H1 (cell line): Measurements from ENCODE around the gene GALNT12. TPM values are rescaled to one million over a fixed set of nuclear protein-coding genes. Genes with fewer than 3 reads are reported as not detected.

Experiments
- CTCF ChIA-PET: fragments of 300-600 bp; sonication (Branson Sonifier 250); formaldehyde crosslinking; loops from one replicate; lab custom pipeline; 2021; ENCODE audit not compliant: partially characterized antibody; lab: Charles Lee
- POLR2A ChIA-PET: fragments of 300-600 bp; sonication (Branson Sonifier 250); formaldehyde crosslinking; loops from one replicate; lab custom pipeline; 2021; ENCODE audit warnings: inconsistent platforms; ENCODE audit not compliant: partially characterized antibody; lab: Charles Lee
- DNase-seq, 2 experiments: peaks; one replicate each; pipeline versions ENCODE4 v3.0.0 to v3.0.0-alpha.2; 2010 to 2022; ENCODE audit warnings: low spot score in 2 of 2, low read depth in 1 of 2, mixed read lengths in 1 of 2
- FAIRE-seq: peaks from 2 replicates; lab custom pipeline; 2011; peaks lifted over from hg19 to GRCh38; lab: Jason Lieb, UNC
- H2AFZ ChIP-seq: 2 replicates; pipeline ENCODE4 v1.8.1; 2012; ENCODE audit warnings: low read length, inconsistent platforms
- H2AK5ac ChIP-seq: 2 replicates; pipeline ENCODE4 v1.6.1; 2013; ENCODE audit warnings: low read depth, low read length
- H2BK120ac ChIP-seq: replicated peaks from 2 replicates; pipeline ENCODE3; 2013; ENCODE audit warnings: low read depth, low read length, inconsistent platforms
- H2BK12ac ChIP-seq: 2 replicates; pipeline ENCODE4 v1.6.1; 2013; ENCODE audit warnings: low read depth, low read length
- H2BK15ac ChIP-seq: 2 replicates; pipeline ENCODE4 v1.6.1; 2013; ENCODE audit warnings: low read length
- H2BK20ac ChIP-seq: 2 replicates; pipeline ENCODE4 v1.6.1; 2013; ENCODE audit warnings: low read length
- H2BK5ac ChIP-seq: 2 replicates; pipeline ENCODE4 v1.6.1; 2013; ENCODE audit warnings: low read depth, low read length
- H3K14ac ChIP-seq: 2 replicates; pipeline ENCODE4 v1.6.1; 2013; ENCODE audit warnings: inconsistent platforms; ENCODE audit not compliant: insufficient read length
- H3K18ac ChIP-seq: 2 replicates; pipeline ENCODE4 v1.6.1; 2013; ENCODE audit warnings: low read length; ENCODE audit errors: extremely low read depth
- H3K23ac ChIP-seq: 2 replicates; pipeline ENCODE4 v1.6.1; 2013; ENCODE audit warnings: inconsistent platforms; ENCODE audit not compliant: insufficient read length
- H3K23me2 ChIP-seq: 2 replicates; pipeline ENCODE4 v1.6.1; 2013; ENCODE audit warnings: low read depth, low read length
- H3K27ac ChIP-seq: 2 replicates; pipeline ENCODE4 v1.6.1; 2011; ENCODE audit warnings: low read depth, low read length, inconsistent platforms
- H3K27me3 ChIP-seq, 4 experiments: replicated peaks in 1 of 4; 1 replicate in 1 of 4; 2 replicates in 3 of 4; pipeline versions ENCODE4 v1.6.1 to v1.8.1; 2011 to 2013; ENCODE audit warnings: low read length in 3 of 4, mild to moderate bottlenecking in 3 of 4, inconsistent platforms in 2 of 4, mixed read lengths in 2 of 4, moderate library complexity in 1 of 4; ENCODE audit not compliant: control insufficient read depth in 3 of 4, insufficient read depth in 3 of 4; ENCODE audit errors: extremely low read depth in 1 of 4
- H3K36me3 ChIP-seq, 4 experiments: 2 replicates each; pipeline versions ENCODE4 v1.6.1 to v1.8.1; 2011 to 2013; ENCODE audit warnings: mild to moderate bottlenecking in 4 of 4, low read length in 3 of 4, moderate library complexity in 2 of 4, control low read depth in 1 of 4, inconsistent platforms in 1 of 4; ENCODE audit not compliant: insufficient read depth in 4 of 4, control insufficient read depth in 2 of 4
- H3K4ac ChIP-seq: replicated peaks from 2 replicates; pipeline ENCODE3; 2013; ENCODE audit warnings: low read length, low read depth, mixed read lengths, inconsistent platforms; ENCODE audit not compliant: insufficient read length
- H3K4me1 ChIP-seq, 4 experiments: replicated peaks in 1 of 4; 1 replicate in 1 of 4; 2 replicates in 3 of 4; pipeline versions ENCODE4 v1.6.1 to v1.8.1; 2011 to 2013; ENCODE audit warnings: low read length in 3 of 4, inconsistent platforms in 2 of 4, mixed read lengths in 1 of 4; ENCODE audit not compliant: insufficient read depth in 4 of 4, control insufficient read depth in 3 of 4
- H3K4me2 ChIP-seq, 2 experiments: 2 replicates each; pipeline versions ENCODE4 v1.6.1 to v1.8.1; 2011 to 2013; ENCODE audit warnings: low read depth in 2 of 2, low read length in 2 of 2, control low read depth in 1 of 2, inconsistent platforms in 1 of 2, mild to moderate bottlenecking in 1 of 2; ENCODE audit not compliant: insufficient read depth in 1 of 2
- H3K4me3 ChIP-seq, 4 experiments: fragments of 200-600, 300-600 bp in 1 of 4; sonication (generic), shearing (Covaris generic), sonication (Bioruptor Twin) in 1 of 4; 2 replicates each; pipeline versions ENCODE4 v1.5.1 to v1.8.1; 2011 to 2016; ENCODE audit warnings: low read length in 4 of 4, low read depth in 3 of 4, control low read depth in 2 of 4, inconsistent platforms in 2 of 4, mild to moderate bottlenecking in 2 of 4, mixed read lengths in 1 of 4, moderate library complexity in 1 of 4; ENCODE audit not compliant: insufficient read depth in 2 of 4; ENCODE audit errors: extremely low read depth in 1 of 4
- H3K56ac ChIP-seq: replicated peaks from 2 replicates; pipeline ENCODE3; 2013; ENCODE audit warnings: low read depth, mild to moderate bottlenecking, mixed read lengths, low read length, inconsistent platforms; ENCODE audit not compliant: insufficient read length
- H3K79me1 ChIP-seq: 2 replicates; pipeline ENCODE4 v1.6.1; 2013; ENCODE audit warnings: low read depth, low read length, control low read depth
- H3K79me2 ChIP-seq, 2 experiments: 2 replicates each; pipeline versions ENCODE4 v1.6.1 to v1.8.1; 2012 to 2013; ENCODE audit warnings: low read length in 2 of 2, mild to moderate bottlenecking in 2 of 2, inconsistent platforms in 1 of 2; ENCODE audit not compliant: insufficient read depth in 2 of 2, control insufficient read depth in 1 of 2
- H3K9ac ChIP-seq, 4 experiments: replicated peaks in 1 of 4; 1 replicate in 1 of 4; 2 replicates in 3 of 4; pipeline versions ENCODE4 v1.6.1 to v1.8.1; 2011 to 2013; ENCODE audit warnings: low read depth in 3 of 4, low read length in 3 of 4, control low read depth in 2 of 4, mild to moderate bottlenecking in 2 of 4, moderate library complexity in 2 of 4, inconsistent platforms in 1 of 4; ENCODE audit errors: extremely low read depth in 1 of 4
- H3K9me3 ChIP-seq, 2 experiments: 2 replicates each; pipeline versions ENCODE4 v1.6.1 to v1.8.1; 2012 to 2013; ENCODE audit warnings: mild to moderate bottlenecking in 2 of 2, moderate library complexity in 2 of 2, control low read depth in 1 of 2, inconsistent platforms in 1 of 2, low read depth in 1 of 2, low read length in 1 of 2, mixed read lengths in 1 of 2; ENCODE audit not compliant: insufficient read depth in 2 of 2
- H4K20me1 ChIP-seq, 2 experiments: replicated peaks in 1 of 2; 2 replicates each; pipeline versions ENCODE3 to v1.8.1; 2011 to 2013; ENCODE audit warnings: inconsistent platforms in 2 of 2, low read length in 2 of 2, mild to moderate bottlenecking in 1 of 2; ENCODE audit not compliant: insufficient read depth in 2 of 2, control insufficient read depth in 1 of 2
- H4K5ac ChIP-seq: 2 replicates; pipeline ENCODE4 v1.6.1; 2013; ENCODE audit warnings: low read length, low read depth, mixed read lengths, inconsistent platforms; ENCODE audit not compliant: insufficient read length
- H4K8ac ChIP-seq: 2 replicates; pipeline ENCODE4 v1.8.0; 2013; ENCODE audit warnings: mild to moderate bottlenecking, moderate library complexity, low read length, inconsistent platforms; ENCODE audit not compliant: insufficient read depth; ENCODE audit errors: extremely low read depth
- H4K91ac ChIP-seq: replicated peaks from 2 replicates; pipeline ENCODE3; 2013; ENCODE audit warnings: low read length, mixed read lengths, inconsistent platforms; ENCODE audit not compliant: insufficient read length
- BRCA1 ChIP-seq: IDR thresholded peaks from 2 replicates; pipeline ENCODE4 v1.6.1; 2012; ENCODE audit warnings: low read depth, low read length, improper control_type of control experiment
- CHD2 ChIP-seq: IDR thresholded peaks from 2 replicates; pipeline ENCODE4 v1.6.1; 2012; ENCODE audit warnings: low read length, improper control_type of control experiment
- EZH2 ChIP-seq: fragments of 200-600 bp; sonication (generic); IDR thresholded peaks from 2 replicates; pipeline ENCODE4 v1.7.1; 2012; ENCODE audit warnings: low read depth, mild to moderate bottlenecking, moderate library complexity, low read length, inconsistent platforms; ENCODE audit not compliant: severe bottlenecking
- GTF2F1 ChIP-seq: IDR thresholded peaks from 2 replicates; pipeline ENCODE4 v1.6.1; 2012; ENCODE audit warnings: low read depth, low read length, improper control_type of control experiment, borderline replicate concordance
- HDAC2 ChIP-seq, 2 experiments: fragments of 300-600 bp in 1 of 2; sonication (generic) in 1 of 2; IDR thresholded peaks; 2 replicates each; pipeline ENCODE4 v1.6.1; 2011 to 2012; ENCODE audit warnings: low read depth in 2 of 2, low read length in 2 of 2, mild to moderate bottlenecking in 2 of 2, moderate library complexity in 2 of 2, borderline replicate concordance in 1 of 2, inconsistent platforms in 1 of 2
- SIN3A ChIP-seq, 2 experiments: IDR thresholded peaks in 1 of 2; conservative IDR thresholded peaks in 1 of 2; 2 replicates each; pipeline ENCODE4 v1.6.1; 2011 to 2012; ENCODE audit warnings: low read length in 2 of 2, improper control_type of control experiment in 1 of 2, low read depth in 1 of 2, mild to moderate bottlenecking in 1 of 2
- SP4 ChIP-seq: IDR thresholded peaks from 2 replicates; pipeline ENCODE4 v1.6.1; 2012; ENCODE audit warnings: low read length, inconsistent platforms
- SRF ChIP-seq: IDR thresholded peaks from 2 replicates; pipeline ENCODE4 v1.6.1; 2011; ENCODE audit warnings: mild to moderate bottlenecking, low read depth, low read length, moderate library complexity
- TEAD4 ChIP-seq: IDR thresholded peaks from 2 replicates; pipeline ENCODE4 v1.6.1; 2012; ENCODE audit warnings: low read depth, low read length, inconsistent platforms, mixed read lengths
- WGBS, 2 experiments: shearing (Covaris generic) in 1 of 2; methylation state at CpG; one replicate each; pipeline versions ENCODE4 v1.1.6 to v1.1.7; 2013 to 2015; ENCODE audit warnings: low lambda C conversion rate in 2 of 2, mixed read lengths in 2 of 2, inconsistent platforms in 1 of 2, low coverage in 1 of 2, missing lambda C conversion rate in 1 of 2; ENCODE audit not compliant: insufficient replicate concordance in 2 of 2, insufficient coverage in 1 of 2, insufficient read length in 1 of 2; ENCODE audit errors: extremely low coverage in 1 of 2, missing lambda C conversion rate in 1 of 2; 5-methylcytosine and 5-hydroxymethylcytosine counted together
- polyA plus RNA-seq, 7 experiments: library from polyadenylated mRNA; depleted of rRNA in 3 of 7; stranded (reverse) in 5 of 7; unstranded in 2 of 7; fragments of >200 nt in 5 of 7; fragments of 200-250 nt in 2 of 7; gene quantifications; 1 replicate in 5 of 7; 2 replicates in 1 of 7; 4 replicates in 1 of 7; pipeline versions ENCODE4 v1.2.1 to v1.2.3, GENCODE V29; 2011 to 2013; ENCODE audit warnings: missing spikeins in 2 of 7, mixed read lengths in 2 of 7
- total RNA-seq: library from RNA; stranded (reverse); fragmentation: NEBNext Ultra II Directional; extraction: Animal tissue kit (Norgen Biotek cat#: 25700); gene quantifications from 2 replicates; pipeline ENCODE4 v1.2.1, GENCODE V29; 2021

The GALNT12 gene
- total and polyA plus RNA-seq, 2 of the 8 experiments (the other 6 are each of a cell fraction or from before 2014, with no cell fraction given), result 16.2 to 19.6 TPM

DNA sequence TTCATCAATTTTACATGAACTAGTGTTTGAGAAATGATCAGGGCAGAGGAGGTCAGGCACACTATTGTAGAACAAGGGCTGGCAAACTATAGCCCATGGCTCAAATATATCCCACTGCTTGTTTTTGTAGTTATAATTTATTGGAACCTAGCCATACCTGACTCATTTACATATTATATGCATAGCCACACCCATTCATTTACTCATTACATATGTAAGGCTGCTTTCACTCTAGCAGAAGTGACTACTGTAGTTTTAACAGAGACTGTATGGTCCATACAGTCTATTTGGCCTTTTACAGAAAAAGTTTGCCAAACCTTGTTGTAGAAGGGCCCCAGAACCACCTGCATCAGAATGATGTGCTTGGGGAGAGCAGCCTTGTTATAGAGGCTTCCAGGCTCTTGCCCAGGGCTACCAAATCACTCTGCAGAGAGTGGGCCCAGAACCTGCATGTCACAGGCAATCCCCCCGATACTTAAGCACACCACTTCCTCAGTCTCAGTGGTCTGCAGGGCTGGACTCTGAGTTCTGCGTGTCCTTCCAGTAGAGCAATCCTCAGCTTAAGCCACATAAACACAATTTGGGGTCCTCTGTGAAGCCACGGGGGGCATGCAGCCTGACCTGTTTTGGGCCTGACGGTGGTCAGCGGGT, 17.9 kb upstream of the GALNT12 start:
- Histone ChIP-seq H3K18ac (no peak overlapping the region), H3K4me3 (no peak overlapping the region)
- TF ChIP-seq SP4 (no peak), HDAC2 (IDR thresholded peaks at IDR 0.05; ENCODE audit: borderline replicate concordance in 1 of 2, low read depth in 2 of 2, low read length in 2 of 2) (no peak), EZH2 (no peak), BRCA1 (no peak), SRF (no peak), GTF2F1 (no peak), TEAD4 (no peak), CHD2 (no peak), SIN3A (conservative IDR thresholded peaks at IDR 0.05 in 1 of 2, IDR thresholded peaks at IDR 0.05 in 1 of 2; ENCODE audit: low read depth in 1 of 2, low read length in 2 of 2) (no peak)

More for the DNA sequence above, 17.9 kb upstream of the GALNT12 start:
- Histone ChIP-seq H4K5ac (no peak overlapping the region), H3K9me3 (no peaks in the 10 kb centered on the region), H4K20me1 (peaks cover 9 to 22% of the 10 kb centered on the region in 2 experiments), H3K4me2 (no peak overlapping the region), H3K4ac (no peak overlapping the region), H3K23ac (no peak overlapping the region), H3K27ac (no peak overlapping the region), H2AK5ac (no peak overlapping the region), H4K8ac (0 out of 2 replicates have a peak overlapping the region, but pooled peaks have one; percentile 23), H3K79me1 (peaks cover 19% of the 10 kb centered on the region; the same call in 1 of the 2 replicates), H3K36me3 (peaks cover 5 to 15% (median 10%) of the 10 kb centered on the region in 4 experiments; a peak in 7 of 8 replicates), H3K4me1 (peaks cover 5 to 10% (median 8%) of the 10 kb centered on the region in 4 experiments), H2AFZ (no peak overlapping the region), H2BK15ac (no peak overlapping the region), H3K23me2 (no peaks in the 10 kb centered on the region), H3K14ac (no peak overlapping the region), H3K27me3 (no peaks in the 10 kb centered on the region), H2BK5ac (peak overlapping the region; percentile 9; the same call in 1 of the 2 replicates), H2BK120ac (no peak overlapping the region), H3K56ac (no peak overlapping the region), H2BK20ac (no peak overlapping the region), H2BK12ac (no peak overlapping the region), H4K91ac (no peak overlapping the region), H3K79me2 (peaks cover 0 to 32% of the 10 kb centered on the region in 2 experiments; a peak in 3 of 4 replicates), H3K9ac (no peak overlapping the region)
- DNase-seq (no peak), FAIRE-seq (no peak)
- 85% methylated on average over 5 of the region's 5 CpGs; no CpG with 5 or more reads in 1 of the 2 experiments for WGBS, 2 experiments
- ChIA-PET POLR2A (no interaction called here), CTCF (interaction anchor here (0.7 to 4.4 kb wide), 4 partner anchors 11 to 1257 kb away, joined by 3 to 38 read pairs (median 6); no protein-coding TSS in a partner anchor)
